Ovary (tissue), 3 donors: ENCODE measurements around the gene GPR50.

ENCODE experiments used
- CTCF ChIP-seq, 3 donors: fragments of 450-650 bp in 2 of 3; fragments of 200-600 bp in 1 of 3; IDR thresholded peaks; one replicate each; pipeline versions ENCODE4 v1.5.1 to v1.8.0; 2016 to 2022; ENCODE audit warnings: antibody characterized with exemption in 3 of 3, mild to moderate bottlenecking in 1 of 3
- EP300 ChIP-seq: sonication (generic); formaldehyde crosslinking; IDR thresholded peaks from one replicate; pipeline ENCODE4 v1.6.1; 2017; ENCODE audit warnings: antibody characterized with exemption
- POLR2A ChIP-seq: fragments of 450-650 bp; IDR thresholded peaks from one replicate; pipeline ENCODE4 v1.6.1; 2017; ENCODE audit warnings: antibody characterized with exemption, mild to moderate bottlenecking, moderate library complexity
- donor health status: DM: no; HTN: no; CAD: no.

- TF ChIP-seq POLR2A (no peak), CTCF (IDR thresholded peaks at IDR 0.05) (no peak), EP300 (no peak)
Measured at GRCh38 chrX:151175283-151176062, 911 bp upstream of the GPR50 start.
